ENCODE results near the gene EPB41L4A.

The EPB41L4A gene

GRCh38 chr5:112202694-112203093, 216.4 kb downstream of the EPB41L4A start:
- DNase-seq, result no peak

GRCh38 chr5:112201141-112201540, 217.9 kb downstream of the EPB41L4A start:
- no peak for DNase-seq

GRCh38 chr5:112200131-112200530, 218.9 kb downstream of the EPB41L4A start:
- DNase-seq, result no peak

GRCh38 chr5:112196584-112196983, 222.5 kb downstream of the EPB41L4A start:
- peak; percentile 17 for DNase-seq

GRCh38 chr5:112195924-112196323, 223.2 kb downstream of the EPB41L4A start:
- DNase-seq, result no peak

- no peak for DNase-seq
Measured at GRCh38 chr5:112192866-112193265, 226.2 kb downstream of the EPB41L4A start.

- no peak for DNase-seq
Measured at GRCh38 chr5:112192072-112192471, 227.0 kb downstream of the EPB41L4A start.

GRCh38 chr5:112189391-112189790, 229.7 kb downstream of the EPB41L4A start:
- DNase-seq, result no peak

GRCh38 chr5:112186401-112186990, 232.6 kb downstream of the EPB41L4A start:
- peak; percentile 54 for DNase-seq

- no peak for DNase-seq
Measured at GRCh38 chr5:112183874-112184273, 235.2 kb downstream of the EPB41L4A start.

GRCh38 chr5:112183103-112183711, 235.9 kb downstream of the EPB41L4A start:
- peak; percentile 18 for DNase-seq

- DNase-seq, result peak; percentile 12
Measured at GRCh38 chr5:112179290-112179689, 239.8 kb downstream of the EPB41L4A start.

GRCh38 chr5:112174959-112175594, 244.0 kb downstream of the EPB41L4A start:
- DNase-seq, result peak; percentile 59

GRCh38 chr5:112165897-112166737, 253.0 kb downstream of the EPB41L4A start:
- no peak for DNase-seq

- no peak for DNase-seq
Measured at GRCh38 chr5:112165399-112165798, 253.7 kb downstream of the EPB41L4A start.

GRCh38 chr5:112163435-112163834, 255.6 kb downstream of the EPB41L4A start:
- DNase-seq, result no peak

- no peak for DNase-seq
Measured at GRCh38 chr5:112161392-112161748, 257.7 kb downstream of the EPB41L4A start.

GRCh38 chr5:112160652-112161391, 258.3 kb downstream of the EPB41L4A start:
- peak; percentile 93 for DNase-seq

GRCh38 chr5:112159435-112159834, 259.6 kb downstream of the EPB41L4A start:
- DNase-seq, result no peak

- DNase-seq, result no peak
Measured at GRCh38 chr5:112156211-112156610, 262.9 kb downstream of the EPB41L4A start.

GRCh38 chr5:112154940-112155686, 264.0 kb downstream of the EPB41L4A start:
- peak; percentile 75 for DNase-seq

- DNase-seq, result no peak
Measured at GRCh38 chr5:112149727-112150126, 269.4 kb downstream of the EPB41L4A start.

Data from fibroblast of skin of scalp (primary cell).